Common myeloid progenitor, CD34-positive (primary cell): ENCODE results near the gene MCCD1.
"Not testable (repeated sequence)": the region's sequence is repeated elsewhere in the genome, so short reads cannot be mapped to it uniquely, and the experiment has no call there.

ENCODE experiments used
- CTCF ChIA-PET: fragments of 350-600 bp; sonication (Branson Sonifier 250); formaldehyde crosslinking; loops from one replicate; lab custom pipeline; 2021; ENCODE audit warnings: antibody characterized with exemption; lab: Charles Lee
- POLR2A ChIA-PET: fragments of 350-600 bp; sonication (Branson Sonifier 250); formaldehyde crosslinking; loops from one replicate; lab custom pipeline; 2021; ENCODE audit warnings: antibody characterized with exemption; lab: Charles Lee
- DNase-seq, 3 donors: peaks; one replicate each; pipeline versions ENCODE4 v3.0.0 to v3.0.0-alpha.2; 2013
- H3K27ac ChIP-seq, 2 experiments: 1 replicate in 1 of 2; 2 replicates in 1 of 2; pipeline ENCODE4 v1.7.0; 2013; ENCODE audit warnings: inconsistent platforms in 2 of 2, low read length in 2 of 2, mild to moderate bottlenecking in 2 of 2, low read depth in 1 of 2, moderate library complexity in 1 of 2; ENCODE audit not compliant: severe bottlenecking in 2 of 2, insufficient read depth in 1 of 2, poor library complexity in 1 of 2
- H3K27me3 ChIP-seq, 5 experiments: replicated peaks in 2 of 5; 1 replicate in 3 of 5; 2 replicates in 2 of 5; pipeline versions ENCODE4 v1.6.1 to v1.7.0; 2013; ENCODE audit warnings: low read length in 4 of 5, mild to moderate bottlenecking in 2 of 5, moderate library complexity in 2 of 5, inconsistent platforms in 1 of 5; ENCODE audit not compliant: insufficient read depth in 5 of 5, control insufficient read depth in 4 of 5
- H3K36me3 ChIP-seq, 4 experiments: 1 replicate in 2 of 4; 2 replicates in 2 of 4; pipeline versions ENCODE4 v1.6.1 to v1.7.0; 2013; ENCODE audit warnings: low read length in 3 of 4, control low read depth in 1 of 4, mild to moderate bottlenecking in 1 of 4; ENCODE audit not compliant: control insufficient read depth in 4 of 4, insufficient read depth in 4 of 4
- H3K4me1 ChIP-seq, 4 experiments: 1 replicate in 3 of 4; 2 replicates in 1 of 4; pipeline versions ENCODE4 v1.6.1 to v1.7.1; 2013; ENCODE audit warnings: low read length in 3 of 4, mild to moderate bottlenecking in 3 of 4, control low read depth in 1 of 4, inconsistent platforms in 1 of 4, moderate library complexity in 1 of 4; ENCODE audit not compliant: control insufficient read depth in 4 of 4, insufficient read depth in 4 of 4; ENCODE audit errors: control extremely low read depth in 1 of 4
- H3K4me3 ChIP-seq, 7 experiments: 1 replicate in 4 of 7; 2 replicates in 3 of 7; pipeline versions ENCODE4 v1.5.1 to v1.7.0; 2013; ENCODE audit warnings: mild to moderate bottlenecking in 7 of 7, low read length in 6 of 7, moderate library complexity in 6 of 7, inconsistent platforms in 2 of 7, low read depth in 2 of 7, control low read depth in 1 of 7; ENCODE audit not compliant: insufficient read depth in 4 of 7, control insufficient read depth in 1 of 7; ENCODE audit errors: extremely low read depth in 1 of 7
- H3K9me3 ChIP-seq, 5 experiments: 1 replicate in 4 of 5; 2 replicates in 1 of 5; pipeline versions ENCODE4 v1.6.1 to v1.7.1; 2013; ENCODE audit warnings: low read length in 4 of 5, mild to moderate bottlenecking in 2 of 5, inconsistent platforms in 1 of 5, low read depth in 1 of 5, moderate library complexity in 1 of 5; ENCODE audit not compliant: control insufficient read depth in 4 of 5, insufficient read depth in 2 of 5; ENCODE audit errors: control extremely low read depth in 1 of 5
- WGBS: methylation state at CpG from one replicate; pipeline ENCODE4 v1.1.5; 2013; ENCODE audit not compliant: insufficient coverage; 5-methylcytosine and 5-hydroxymethylcytosine counted together

MCCD1 gene

GRCh38 chr6:31546958-31547726 lies 18.4 kb downstream of the MCCD1 start, which contains the start of gene NFKBIL1:
Gene NFKBIL1 (plus strand): TSS chr6:31547608. CDS start chr6:31547695, 87 bp downstream.
- H3K27me3 ChIP-seq = no peaks in the 10 kb centered on the region
- H3K4me3 ChIP-seq = peak within 1 kb of the TSS in 6 of 7 experiments; percentile 60 to 81 (median 72)
- H3K9me3 ChIP-seq = no peaks in the 10 kb centered on the region
- H3K27ac ChIP-seq = peak within 1 kb of the TSS; percentile 74 to 91
- POLR2A ChIA-PET = interaction anchor here (0.8 to 1.5 kb wide), 6 partner anchors 34 to 118 kb away, joined by 3 to 5 read pairs (median 3); partner anchors contain the start of genes C6orf47, GPANK1, LST1 and LTB
- peak; percentile 90 to 97 (median 91) for DNase-seq
- CTCF ChIA-PET = interaction anchor here (0.7 to 24.7 kb wide), 13 partner anchors 12 to 183 kb away, joined by 3 to 557 read pairs (median 4); partner anchors contain the start of genes C6orf47, LST1, LTB and MICB
- WGBS = under 1% methylated on average over 15 of the region's 25 CpGs
- peaks cover 0 to 7% (median under 1%) of the 10 kb centered on the region in 4 experiments for H3K36me3 ChIP-seq
- H3K4me1 ChIP-seq = peaks cover 9 to 49% (median 31%) of the 10 kb centered on the region in 4 experiments

GRCh38 chr6:31547727-31548543 lies 19.2 kb downstream of the MCCD1 start:
- WGBS = 89% methylated on average over 20 of the region's 24 CpGs

GRCh38 chr6:31548544-31548873 lies 19.7 kb downstream of the MCCD1 start:
- Histone ChIP-seq H3K9me3 (no peaks in the 10 kb centered on the region), H3K27me3 (no peaks in the 10 kb centered on the region), H3K36me3 (peaks cover 0 to 7% (median under 1%) of the 10 kb centered on the region in 4 experiments), H3K4me1 (peaks cover 9 to 40% (median 21%) of the 10 kb centered on the region in 4 experiments), H3K4me3 (peak overlapping the region in 1 of 7 experiments; percentile 64), H3K27ac (peak overlapping the region; percentile 74 to 91)
- WGBS = 100% methylated on average over 1 of the region's 2 CpGs
- DNase-seq = no peak
- CTCF ChIA-PET = interaction anchor here (0.6 to 24.7 kb wide), 11 partner anchors 10 to 283 kb away, joined by 3 to 557 read pairs (median 5); partner anchors contain the start of genes GPANK1, LST1, LTB and MICB
- POLR2A ChIA-PET = interaction anchor here (1.5 kb wide), 1 partner anchor 39 kb away, joined by 5 read pairs; the partner anchor contains the start of gene LST1

More at GRCh38 chr6:31547727-31548543, 19.2 kb downstream of the MCCD1 start:
- H3K27me3 ChIP-seq = no peaks in the 10 kb centered on the region
- peak overlapping the region in 6 of 7 experiments; percentile 60 to 81 (median 72) for H3K4me3 ChIP-seq
- H3K36me3 ChIP-seq = peaks cover 0 to 7% (median under 1%) of the 10 kb centered on the region in 4 experiments
- peak overlapping the region; percentile 74 to 91 for H3K27ac ChIP-seq
- ChIA-PET CTCF (interaction anchor here (0.6 to 24.7 kb wide), 14 partner anchors 11 to 283 kb away, joined by 3 to 557 read pairs (median 4); partner anchors contain the start of genes GPANK1, LST1, LTB and MICB), POLR2A (interaction anchor here (0.8 to 1.5 kb wide), 4 partner anchors 33 to 51 kb away, joined by 3 to 5 read pairs (median 4); partner anchors contain the start of genes LST1 and LTB)
- H3K9me3 ChIP-seq = no peaks in the 10 kb centered on the region
- H3K4me1 ChIP-seq = peaks cover 9 to 44% (median 24%) of the 10 kb centered on the region in 4 experiments
- no peak for DNase-seq

GRCh38 chr6:31551371-31551770 lies 22.6 kb downstream of the MCCD1 start:
- WGBS = 19% methylated on average over 2 of the region's 5 CpGs
- ChIA-PET CTCF (interaction anchor here (0.7 to 24.7 kb wide), 25 partner anchors 8 to 281 kb away, joined by 3 to 557 read pairs (median 5); partner anchors contain the start of genes AIF1, GPANK1, HSPA1B and LSM2), POLR2A (interaction anchor here (0.5 to 1.7 kb wide), 5 partner anchors 10 to 315 kb away, joined by 5 to 10 read pairs (median 7); no protein-coding TSS in a partner anchor)
- H3K4me1 ChIP-seq = peaks cover 12 to 40% (median 25%) of the 10 kb centered on the region in 4 experiments
- not testable (repeated sequence) for H3K36me3 ChIP-seq, H3K9me3 ChIP-seq, H3K4me3 ChIP-seq, H3K27ac ChIP-seq, H3K27me3 ChIP-seq
- DNase-seq = peak; percentile 86 to 90 (median 87)

GRCh38 chr6:31556307-31556706 lies 27.5 kb downstream of the MCCD1 start:
- peak in 2 of 3 donors; percentile 18 to 36 for DNase-seq
- Histone ChIP-seq H3K36me3 (peaks cover 0 to 4% (median 1%) of the 10 kb centered on the region in 4 experiments), H3K4me1 (peaks cover 30 to 57% (median 51%) of the 10 kb centered on the region in 4 experiments), H3K27me3 (no peaks in the 10 kb centered on the region), H3K9me3 (no peaks in the 10 kb centered on the region), H3K27ac (no peak overlapping the region), H3K4me3 (peak overlapping the region in 1 of 7 experiments; percentile 4)
- 26% methylated on average over 3 of the region's 3 CpGs for WGBS
- POLR2A ChIA-PET = no interaction called here
- CTCF ChIA-PET = interaction anchor here (7.2 to 24.7 kb wide), 2 partner anchors 26 to 40 kb away, joined by 127 to 557 read pairs; partner anchors contain the start of genes LST1, LTB, NCR3 and TNF
